K562 (cell line): ENCODE data around the gene BAMBI. TPM values are rescaled to one million over a fixed set of nuclear protein-coding genes. Genes with fewer than 3 reads are reported as not detected.

Experiments
- ATAC-seq: fragments of 200-7000 bp; cut with Tn5 transposase; 3 replicates; pipeline ENCODE4 v1.9.1; 2020; ENCODE audit warnings: moderate library complexity
- BruUV-seq: library from RNA; stranded (reverse); fragments of 400-500 nt; replicated peaks from 2 replicates; lab custom pipeline; 2021; lab: Mats Ljungman, UMichigan
- CTCF ChIA-PET: fragments of 300-600 bp; formaldehyde crosslinking; extraction: SDS; loops from one replicate; lab custom pipeline; 2021; ENCODE audit warnings: low intra/inter-chr PET ratio; lab: Yijun Ruan, JAX
- POLR2A ChIA-PET: fragments of 300-600, 350-650 bp; sonication (Branson Sonifier 250); formaldehyde crosslinking; extraction: SDS; loops from one replicate; lab custom pipeline; 2021; ENCODE audit warnings: antibody characterized with exemption, inconsistent platforms; lab: Yijun Ruan, JAX
- DNase-seq, 4 experiments: peaks; one replicate each; pipeline versions ENCODE4 v3.0.0 to v3.0.0-alpha.2; 2011 to 2018; ENCODE audit warnings: low spot score in 3 of 4, mixed read lengths in 3 of 4; ENCODE audit errors: extremely low read depth in 1 of 4
- FAIRE-seq: peaks from 2 replicates; lab custom pipeline; 2011; peaks lifted over from hg19 to GRCh38; lab: Jason Lieb, UNC
- H2AFZ ChIP-seq: 2 replicates; pipeline ENCODE4 v1.6.0; 2011; ENCODE audit warnings: low read depth, low read length, control low read depth, inconsistent platforms
- H3K27ac ChIP-seq: fragments of 200-600 bp; 3 replicates; pipeline ENCODE4 v1.8.0; 2011; ENCODE audit warnings: low read depth, mild to moderate bottlenecking, control low read depth, inconsistent platforms, low read length, moderate library complexity, mixed read lengths; ENCODE audit errors: extremely low read depth
- H3K27me3 ChIP-seq, 2 experiments: fragments of 300-600 bp in 1 of 2; 2 replicates in 1 of 2; 3 replicates in 1 of 2; pipeline versions ENCODE4 v1.6.0 to v1.8.0; 2011; ENCODE audit warnings: inconsistent platforms in 2 of 2, low read length in 2 of 2, mild to moderate bottlenecking in 1 of 2, mixed read lengths in 1 of 2, moderate library complexity in 1 of 2; ENCODE audit not compliant: control insufficient read depth in 2 of 2, insufficient read depth in 2 of 2
- H3K36me3 ChIP-seq: fragments of 300-600 bp; 3 replicates; pipeline ENCODE4 v1.8.0; 2011; ENCODE audit warnings: mild to moderate bottlenecking, low read length, inconsistent platforms; ENCODE audit not compliant: control insufficient read depth, insufficient read depth
- H3K4me1 ChIP-seq, 2 experiments: fragments of 200-600 bp in 1 of 2; replicated peaks in 1 of 2; 2 replicates in 1 of 2; 3 replicates in 1 of 2; pipeline versions ENCODE4 v1.5.1 to v1.8.0; 2011; ENCODE audit warnings: inconsistent platforms in 2 of 2, low read length in 2 of 2, mild to moderate bottlenecking in 1 of 2, mixed read lengths in 1 of 2, moderate library complexity in 1 of 2; ENCODE audit not compliant: control insufficient read depth in 2 of 2, insufficient read depth in 2 of 2
- H3K4me2 ChIP-seq: 2 replicates; pipeline ENCODE4 v1.6.1; 2011; ENCODE audit warnings: low read length, control low read depth, inconsistent platforms, mixed read lengths; ENCODE audit not compliant: insufficient read depth
- H3K4me3 ChIP-seq: fragments of 200-600 bp; sonication (generic), shearing (Covaris generic); 2 replicates; pipeline ENCODE4 v1.5.1; 2016; ENCODE audit warnings: control low read depth, inconsistent platforms
- H3K79me2 ChIP-seq: fragments of 200-600 bp; 3 replicates; pipeline ENCODE4 v1.8.0; 2011; ENCODE audit warnings: low read length, inconsistent platforms; ENCODE audit not compliant: control insufficient read depth, insufficient read depth
- H3K9ac ChIP-seq, 2 experiments: 2 replicates each; pipeline versions ENCODE4 v1.6.0 to v1.6.1; 2011; ENCODE audit warnings: low read depth in 2 of 2, low read length in 2 of 2, control low read depth in 1 of 2, inconsistent platforms in 1 of 2, mild to moderate bottlenecking in 1 of 2, mixed read lengths in 1 of 2; ENCODE audit not compliant: insufficient read depth in 1 of 2
- H3K9me1 ChIP-seq: one replicate; pipeline ENCODE4 v1.6.0; 2011; ENCODE audit warnings: inconsistent platforms, mild to moderate bottlenecking, low read length, moderate library complexity; ENCODE audit not compliant: control insufficient read depth, insufficient read depth
- H3K9me3 ChIP-seq: replicated peaks from 2 replicates; pipeline ENCODE4 v1.5.1; 2011; ENCODE audit warnings: low read depth, low read length, inconsistent platforms; ENCODE audit not compliant: control insufficient read depth, insufficient read depth
- H4K20me1 ChIP-seq: replicated peaks from 2 replicates; pipeline ENCODE4 v1.6.1; 2011; ENCODE audit warnings: low read length, inconsistent platforms, mixed read lengths; ENCODE audit not compliant: control insufficient read depth, insufficient read depth
- CREM ChIP-seq: IDR thresholded peaks from 2 replicates; pipeline ENCODE4 v1.6.1; 2014; ENCODE audit warnings: antibody characterized with exemption, low read depth
- GABPA ChIP-seq: fragments of 200-800 bp; sonication (Bioruptor generic); conservative IDR thresholded peaks from 2 replicates; pipeline ENCODE4 v1.6.1; 2016; ENCODE audit warnings: low read depth, missing genetic modification characterization, missing compliant biosample characterization
- MXD1 ChIP-seq: fragments of 250-450 bp; sonication (Bioruptor Pico); IDR thresholded peaks from 2 replicates; pipeline ENCODE4 v1.8.0; 2021; ENCODE audit warnings: borderline replicate concordance, mild to moderate bottlenecking, moderate library complexity; ENCODE audit not compliant: poor library complexity, severe bottlenecking
- ZNF217 ChIP-seq: sonication (generic); formaldehyde crosslinking; IDR thresholded peaks from 2 replicates; pipeline ENCODE4 v1.8.0; 2022; ENCODE audit warnings: mild to moderate bottlenecking, missing genetic modification reagents
- ZNF436 ChIP-seq: fragments of 250-450, 450-650 bp; sonication (Bioruptor Pico); formaldehyde crosslinking; IDR thresholded peaks from 2 replicates; pipeline ENCODE4 v1.7.0; 2020; ENCODE audit warnings: mild to moderate bottlenecking
- ZNF583 ChIP-seq: fragments of 250-450 bp; sonication (Bioruptor Pico); IDR thresholded peaks from 2 replicates; pipeline ENCODE4 v1.4.0; 2020
- ZSCAN32 ChIP-seq: fragments of 450-650 bp; formaldehyde crosslinking; IDR thresholded peaks from 2 replicates; pipeline ENCODE4 v1.4.0; 2020; ENCODE audit warnings: mild to moderate bottlenecking, moderate library complexity
- WGBS: fragments of 100-300 bp; shearing (Covaris generic); methylation state at CpG from one replicate; pipeline ENCODE4 v1.1.6; 2016; ENCODE audit warnings: low coverage, mixed read lengths; ENCODE audit not compliant: insufficient coverage; ENCODE audit errors: missing lambda C conversion rate; 5-methylcytosine and 5-hydroxymethylcytosine counted together
- in situ Hi-C: fragments of 300-500 bp; cut with MboI; formaldehyde crosslinking; loops from 4 replicates; pipeline ENCODE4 v1.15.0; 2018; ENCODE audit warnings: inconsistent platforms, mixed read lengths
- intact Hi-C: fragments of 100-400 bp; cut with micrococcal nuclease; formaldehyde crosslinking; loops from 2 replicates; pipeline ENCODE4 v1.14.2; 2022
- polyA plus RNA-seq, 8 experiments: library from polyadenylated mRNA; depleted of rRNA in 4 of 8; stranded (reverse) in 5 of 8; unstranded in 3 of 8; fragments of >200 nt; fragmentation: Nextera tagmentation in 2 of 8; fragmentation: Illumina TruSeq in 1 of 8; extraction: Ambion mirVana in 2 of 8; extraction: Trizol in 1 of 8; gene quantifications; 2 replicates each; pipeline versions ENCODE4 v1.2.1 to v1.2.3, GENCODE V29; 2011 to 2014; ENCODE audit warnings: inconsistent platforms in 1 of 8, missing spikeins in 1 of 8
- total RNA-seq, 7 experiments: library from RNA; depleted of rRNA in 6 of 7; stranded (reverse); fragments of >200 nt in 6 of 7; fragmentation: Illumina TruSeq in 2 of 7; extraction: Trizol in 2 of 7; gene quantifications; 2 replicates each; pipeline versions ENCODE4 v1.2.1 to v1.2.3, GENCODE V29; 2011 to 2021; ENCODE audit warnings: low replicate concordance in 1 of 7

BAMBI gene
- total and polyA plus RNA-seq, 9 of the 15 experiments (the other 6 are each of a cell fraction or from before 2014, with no cell fraction given), result 2.0 to 21.8 (median 13.5) TPM

- POLR2A ChIA-PET, result interaction anchor here (0.6 to 0.8 kb wide), 3 partner anchors 21 to 189 kb away, joined by 3 to 4 read pairs (median 3); partner anchors contain the start of gene WAC
- H3K36me3 ChIP-seq, result no peaks in the 10 kb centered on the region
- no peaks in the 10 kb centered on the region for H3K79me2 ChIP-seq
- no peaks in the 10 kb centered on the region for H3K27me3 ChIP-seq
- TF ChIP-seq MXD1, result no peak
- no peak for TF ChIP-seq ZNF436
- no peak for TF ChIP-seq CREM
- no peak for TF ChIP-seq GABPA (tag)
- TF ChIP-seq ZSCAN32 (CRISPR knock-in tag), result no peak
- no peak for TF ChIP-seq ZNF583 (CRISPR knock-in tag)
- no peak for TF ChIP-seq ZNF217 (CRISPR knock-in tag)
- TF ChIP-seq, all 486 proteins: peak for 0
- BruUV-seq, result no TSS peak
- Histone ChIP-seq H3K9ac (peak overlapping the region in 1 of 2 experiments; percentile 28; a peak in 1 of 4 replicates), H3K4me1 (peaks cover 7% of the 10 kb centered on the region in 2 experiments; a peak in 3 of 5 replicates), H3K9me1 (no peaks in the 10 kb centered on the region), H3K9me3 (no peaks in the 10 kb centered on the region), H3K4me2 (no peak overlapping the region), H2AFZ (peak overlapping the region; percentile 27; the same call in 1 of the 2 replicates), H3K27ac (no peak overlapping the region), H3K4me3 (no peak overlapping the region), H4K20me1 (no peaks in the 10 kb centered on the region)
- in situ Hi-C loops, result no loop called here
- CTCF ChIA-PET, result no interaction called here
- intact Hi-C loops, result no loop called here
- DNase-seq (no peak), ATAC-seq (no peak), FAIRE-seq (no peak)
- 57% methylated on average over 10 of the region's 11 CpGs for WGBS
Measured at GRCh38 chr10:28721318-28721951, 44.1 kb downstream of the BAMBI start.
